ENCODE results near the gene SCAMP3.

SCAMP3 gene

DNA sequence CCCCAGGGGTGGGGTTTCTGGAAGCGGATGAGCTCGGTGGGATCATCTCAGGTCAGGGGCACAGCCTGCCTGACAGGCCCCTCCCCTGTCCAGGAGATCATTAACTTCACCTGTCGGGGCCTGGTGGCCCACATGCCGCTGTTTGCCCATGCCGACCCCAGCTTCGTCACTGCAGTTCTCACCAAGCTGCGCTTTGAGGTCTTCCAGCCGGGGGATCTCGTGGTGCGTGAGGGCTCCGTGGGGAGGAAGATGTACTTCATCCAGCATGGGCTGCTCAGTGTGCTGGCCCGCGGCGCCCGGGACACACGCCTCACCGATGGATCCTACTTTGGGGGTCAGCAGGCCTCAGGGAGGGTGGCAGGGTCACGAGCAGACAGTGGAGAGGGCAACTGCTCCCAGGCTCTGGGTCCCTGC, 23.5 kb upstream of the SCAMP3 start:
- in situ Hi-C loops (cut with HindIII; ENCODE audit: low sequenced_read_pairs): no loop called here

DNA sequence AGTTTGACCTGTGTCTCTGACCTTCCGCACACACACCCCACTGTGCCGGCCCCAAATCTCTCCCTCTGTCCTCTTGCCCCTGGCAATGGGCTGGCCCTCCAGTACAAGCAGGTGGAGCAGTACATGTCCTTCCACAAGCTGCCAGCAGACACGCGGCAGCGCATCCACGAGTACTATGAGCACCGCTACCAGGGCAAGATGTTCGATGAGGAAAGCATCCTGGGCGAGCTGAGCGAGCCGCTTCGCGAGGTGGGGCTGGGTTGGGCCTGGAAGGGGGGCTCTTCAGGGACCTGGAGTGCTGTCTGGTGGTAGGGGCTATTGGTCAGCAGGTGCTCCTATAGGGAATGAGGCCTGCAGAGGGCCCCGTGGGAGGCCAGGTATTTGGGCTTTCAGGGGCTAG, 22.9 kb upstream of the SCAMP3 start:
- in situ Hi-C loops (cut with HindIII; ENCODE audit: low sequenced_read_pairs): no loop called here

DNA sequence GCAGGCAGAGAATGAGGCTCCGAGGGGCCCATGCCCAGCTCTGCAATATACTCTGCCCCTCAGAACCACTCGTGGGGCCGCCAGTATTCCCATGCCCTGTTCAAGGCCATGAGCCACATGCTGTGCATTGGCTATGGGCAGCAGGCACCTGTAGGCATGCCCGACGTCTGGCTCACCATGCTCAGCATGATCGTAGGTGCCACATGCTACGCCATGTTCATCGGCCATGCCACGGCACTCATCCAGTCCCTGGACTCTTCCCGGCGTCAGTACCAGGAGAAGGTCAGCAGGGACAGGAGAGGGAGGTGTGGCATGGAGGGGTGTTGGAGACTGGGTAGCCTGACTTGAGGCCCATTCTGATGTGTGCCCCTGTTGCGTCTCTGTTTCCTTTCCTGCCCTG, 22.3 kb upstream of the SCAMP3 start:
- in situ Hi-C loops (cut with HindIII; ENCODE audit: low sequenced_read_pairs): no loop called here

DNA sequence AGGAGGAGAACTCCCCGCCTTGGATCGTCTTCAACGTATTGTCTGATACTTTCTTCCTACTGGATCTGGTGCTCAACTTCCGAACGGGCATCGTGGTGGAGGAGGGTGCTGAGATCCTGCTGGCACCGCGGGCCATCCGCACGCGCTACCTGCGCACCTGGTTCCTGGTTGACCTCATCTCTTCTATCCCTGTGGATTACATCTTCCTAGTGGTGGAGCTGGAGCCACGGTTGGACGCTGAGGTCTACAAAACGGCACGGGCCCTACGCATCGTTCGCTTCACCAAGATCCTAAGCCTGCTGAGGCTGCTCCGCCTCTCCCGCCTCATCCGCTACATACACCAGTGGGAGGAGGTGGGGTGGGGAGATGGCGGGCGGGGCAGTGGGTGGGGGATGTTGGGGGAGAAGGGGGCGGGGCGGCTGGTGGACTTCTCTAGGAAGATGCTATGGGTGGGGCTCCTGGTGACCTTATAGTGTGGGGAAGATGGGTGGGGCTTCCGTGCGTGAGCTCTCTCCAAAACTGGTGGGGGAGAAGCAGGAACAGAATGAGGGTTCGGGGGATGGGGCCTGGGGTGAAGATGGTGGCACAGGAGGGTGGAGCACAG, 20.4 kb upstream of the SCAMP3 start:
- in situ Hi-C loops (cut with HindIII; ENCODE audit: low sequenced_read_pairs): no loop called here

DNA sequence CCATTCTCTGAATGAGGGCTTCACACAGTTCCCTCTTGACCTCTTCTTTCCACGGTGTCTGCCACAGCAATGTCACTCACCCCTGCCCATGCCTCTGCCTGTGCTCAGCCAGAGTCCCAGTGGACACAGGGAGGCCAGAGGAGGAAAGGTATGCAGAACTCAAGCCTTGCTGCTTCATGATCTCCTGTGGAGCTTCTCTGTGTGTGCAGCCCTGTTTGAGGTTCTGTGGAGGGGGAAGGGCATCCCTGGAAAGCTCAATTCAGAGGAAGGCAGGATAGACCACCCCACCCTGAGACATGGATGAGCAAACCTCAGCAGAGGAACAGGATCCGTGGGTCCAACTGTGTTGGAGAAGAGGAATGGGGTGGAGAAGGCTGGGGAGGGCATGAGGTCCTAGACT, 17.1 kb upstream of the SCAMP3 start:
- in situ Hi-C loops (cut with HindIII; ENCODE audit: low sequenced_read_pairs): no loop called here

DNA sequence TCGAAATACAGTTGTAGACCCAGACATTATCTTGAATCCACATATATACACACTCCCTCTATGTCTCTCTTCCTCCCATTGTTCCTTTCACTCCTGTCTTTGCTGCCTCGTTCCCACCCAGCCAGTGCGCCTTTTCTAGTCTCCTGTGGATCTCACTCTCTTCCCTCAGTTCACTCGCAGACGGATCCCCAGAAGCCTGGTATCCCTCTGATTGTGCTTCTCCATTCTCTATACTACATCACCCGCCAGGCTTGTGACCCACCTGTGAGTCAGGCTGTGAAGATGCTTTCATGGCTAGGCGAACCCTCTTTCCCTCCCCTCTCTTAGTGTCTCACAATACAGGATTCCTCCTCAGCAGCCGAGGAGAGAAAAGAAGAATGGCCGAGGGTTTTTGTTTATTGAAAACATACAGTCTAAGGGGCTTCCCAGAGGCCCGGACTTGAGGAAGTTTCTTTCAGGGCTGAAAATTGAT, 16.6 kb upstream of the SCAMP3 start:
- in situ Hi-C loops (cut with HindIII; ENCODE audit: low sequenced_read_pairs): no loop called here

DNA sequence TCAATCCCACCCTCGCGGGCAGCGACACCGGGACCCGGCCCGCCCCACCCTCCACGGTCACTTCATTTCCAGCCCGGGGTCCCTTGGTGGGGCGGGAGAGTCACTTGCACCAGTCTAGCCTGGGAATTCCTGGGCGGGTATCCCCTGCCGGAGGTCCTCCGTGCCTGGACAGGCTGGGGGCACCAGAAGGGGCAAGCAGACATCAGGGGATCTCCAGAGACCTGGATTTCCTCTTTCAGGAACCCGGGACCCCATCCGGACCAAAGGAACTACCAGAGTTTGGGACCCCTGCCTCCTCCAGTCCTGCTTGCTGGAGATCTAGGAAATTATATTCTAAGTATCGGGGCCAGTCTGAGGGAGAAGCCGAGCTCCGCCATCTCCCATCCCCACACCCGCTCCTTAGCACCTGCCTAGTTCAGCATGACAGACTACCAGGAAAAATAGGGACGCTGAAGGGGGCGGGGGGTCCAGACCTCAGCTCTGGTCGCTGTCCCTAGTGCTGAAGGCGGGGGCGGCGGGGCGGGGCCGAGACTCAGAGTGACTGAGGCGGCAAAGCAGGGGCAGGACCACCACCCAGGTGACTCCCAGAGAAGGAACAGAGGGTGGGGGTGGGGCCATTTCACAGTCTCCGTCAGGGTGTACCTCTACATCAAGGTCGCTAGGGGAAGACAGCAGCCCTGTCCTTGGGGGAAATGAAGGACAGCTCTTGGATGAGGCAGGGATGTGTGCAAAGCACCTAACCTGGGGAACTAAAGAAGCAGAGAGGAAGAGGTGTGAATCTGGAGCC, 15.9 kb upstream of the SCAMP3 start:
- in situ Hi-C loops (cut with HindIII; ENCODE audit: low sequenced_read_pairs): no loop called here

DNA sequence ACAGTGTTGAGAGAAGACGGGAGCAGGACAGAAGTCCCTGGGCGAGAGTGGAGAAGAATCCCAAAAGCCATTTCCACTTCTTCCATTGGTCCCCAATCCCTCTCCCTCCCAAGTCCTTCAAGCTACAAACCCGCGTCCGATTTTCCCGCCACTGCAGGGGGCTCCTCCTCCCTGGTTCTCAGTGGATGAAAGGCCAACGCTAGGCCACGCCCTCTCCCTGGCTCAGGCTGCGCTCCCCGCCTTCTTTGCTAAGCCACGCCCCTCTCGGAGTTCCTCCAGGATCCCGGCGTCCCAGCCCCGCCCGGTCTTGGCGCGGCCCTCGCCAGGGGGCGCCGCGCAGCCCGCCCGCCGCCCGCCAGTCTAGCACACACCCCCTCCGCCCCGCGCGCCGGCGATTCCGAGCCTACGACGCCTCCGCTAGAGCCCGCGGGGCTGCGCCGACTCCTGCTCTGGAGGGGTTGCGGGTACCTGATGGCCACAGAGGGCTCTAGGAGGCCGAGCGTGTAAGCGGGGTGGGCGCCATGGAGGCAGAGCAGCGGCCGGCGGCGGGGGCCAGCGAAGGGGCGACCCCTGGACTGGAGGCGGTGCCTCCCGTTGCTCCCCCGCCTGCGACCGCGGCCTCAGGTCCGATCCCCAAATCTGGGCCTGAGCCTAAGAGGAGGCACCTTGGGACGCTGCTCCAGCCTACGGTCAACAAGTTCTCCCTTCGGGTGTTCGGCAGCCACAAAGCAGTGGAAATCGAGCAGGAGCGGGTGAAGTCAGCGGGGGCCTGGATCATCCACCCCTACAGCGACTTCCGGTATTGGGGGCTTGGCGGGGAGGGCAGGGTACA, 15.1 kb upstream of the SCAMP3 start, which contains the start of gene HCN3:
HCN3 (plus strand) TSS at position 394 of the 832 bp plus-strand sequence; CDS start at position 522, 128 bp downstream.
- in situ Hi-C loops (cut with HindIII; ENCODE audit: low sequenced_read_pairs): no loop called here

DNA sequence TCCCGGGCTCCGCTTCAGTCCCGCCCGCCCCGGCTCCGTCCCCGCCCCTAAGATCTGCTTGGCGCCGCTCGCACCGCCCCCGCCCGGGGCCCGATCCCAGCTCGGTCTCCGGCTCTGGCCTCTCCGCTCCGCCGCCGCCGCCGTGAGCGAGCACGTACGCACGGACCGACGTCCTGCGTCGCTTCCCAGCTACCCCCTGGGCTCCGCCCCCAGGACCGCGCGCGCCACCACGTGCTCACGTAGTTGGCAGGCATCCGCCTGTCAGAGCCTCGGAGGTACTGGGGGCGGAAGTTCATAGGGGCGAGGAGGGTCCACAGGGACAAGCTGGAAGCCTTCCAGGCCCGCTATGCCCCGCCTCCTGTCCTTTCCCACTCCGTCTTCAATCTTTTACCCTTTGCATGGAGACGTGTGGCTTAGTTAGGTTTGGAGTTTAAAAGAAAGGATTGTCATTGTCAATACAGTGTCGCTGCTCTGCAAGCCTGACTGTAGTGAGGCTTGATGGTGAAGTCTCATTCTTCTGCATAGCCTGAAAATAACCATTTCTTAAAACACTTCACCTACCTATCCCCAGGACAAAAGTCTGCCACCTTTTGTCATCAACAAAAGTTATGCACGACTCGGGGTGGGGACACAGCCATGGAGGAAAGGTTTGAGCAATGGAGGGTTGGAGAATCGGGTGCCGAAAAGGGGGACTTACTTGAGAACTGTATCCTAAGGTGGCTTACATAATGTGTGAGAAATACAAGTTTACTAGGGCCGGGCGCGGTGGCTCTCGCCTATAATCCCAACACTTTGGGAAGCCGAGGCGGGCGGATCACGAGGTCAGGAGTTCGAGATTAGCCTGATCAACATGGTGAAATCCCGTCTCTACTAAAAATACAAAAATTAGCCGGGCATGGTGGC, 11.4 kb upstream of the SCAMP3 start, which contains the start of gene CLK2:
CLK2 (minus strand) TSS at position 162 of the 903 bp plus-strand sequence. CDS start 2,527 bp downstream, outside the sequence.
- in situ Hi-C loops (cut with HindIII; ENCODE audit: low sequenced_read_pairs): loop anchor here (5.0 kb wide), 1 partner anchor 64 kb away; no protein-coding TSS in a partner anchor

DNA sequence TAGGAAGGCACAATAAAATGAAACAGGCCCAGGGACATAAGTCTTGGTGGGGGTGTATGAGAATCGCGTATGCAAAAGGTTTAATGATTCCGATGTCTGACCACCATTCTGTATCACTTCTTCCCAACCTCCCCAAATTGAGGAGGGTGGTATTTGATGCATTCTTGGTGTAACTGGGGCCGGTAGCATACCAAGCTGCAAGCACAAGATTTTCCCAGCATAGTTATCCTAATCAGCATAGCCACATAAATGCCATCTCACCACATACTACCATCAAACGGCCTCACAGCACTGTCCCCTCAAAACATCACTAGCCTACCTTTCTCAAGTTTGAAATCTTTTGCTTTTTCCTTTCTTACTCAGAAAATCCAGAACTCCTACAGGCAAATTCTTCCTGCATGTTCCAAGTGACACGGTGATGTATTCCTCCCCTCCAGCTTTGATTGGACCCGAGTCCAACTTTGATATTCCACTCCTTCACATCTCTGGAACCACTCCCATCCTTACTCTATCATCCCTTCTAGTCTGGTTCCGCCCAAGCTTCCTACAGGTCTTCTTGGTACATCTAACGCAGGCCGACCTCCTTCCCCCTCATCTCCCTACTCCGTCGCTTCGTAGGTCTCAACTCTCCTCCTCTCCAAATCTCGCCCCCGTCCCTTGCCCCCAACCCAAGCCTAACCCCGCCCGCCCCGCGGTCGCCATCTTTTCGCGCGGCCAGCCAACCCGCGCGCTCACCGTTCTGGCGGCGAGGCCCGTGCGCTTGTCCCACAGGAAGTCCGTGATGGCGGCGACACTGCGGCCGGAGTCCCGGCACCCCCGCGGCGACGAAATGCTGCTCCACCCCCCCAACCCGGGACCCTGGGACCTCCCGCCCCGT, 10.5 kb upstream of the SCAMP3 start:
- in situ Hi-C loops (cut with HindIII; ENCODE audit: low sequenced_read_pairs): loop anchor here (5.0 kb wide), 1 partner anchor 65 kb away; no protein-coding TSS in a partner anchor

DNA sequence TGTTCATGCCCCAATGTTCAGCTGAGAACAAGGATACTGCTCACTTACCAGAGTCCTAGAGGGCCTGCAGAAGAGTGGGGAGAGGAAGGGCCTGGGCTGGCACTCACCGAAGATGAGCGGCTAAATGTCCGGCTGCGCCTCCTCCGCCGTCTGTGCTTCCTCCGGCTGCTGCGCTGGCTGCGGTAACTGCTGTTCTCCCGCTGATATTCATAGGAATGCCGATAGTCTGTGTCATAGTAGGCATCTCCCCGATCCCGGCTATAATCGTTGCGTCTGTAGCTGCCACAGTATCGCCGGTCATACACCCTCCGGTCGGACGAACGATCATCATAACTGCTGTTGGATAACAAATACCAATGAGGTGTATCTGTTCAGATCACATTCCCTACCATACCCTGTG, 7.2 kb upstream of the SCAMP3 start:
- in situ Hi-C loops (cut with HindIII; ENCODE audit: low sequenced_read_pairs): no loop called here

DNA sequence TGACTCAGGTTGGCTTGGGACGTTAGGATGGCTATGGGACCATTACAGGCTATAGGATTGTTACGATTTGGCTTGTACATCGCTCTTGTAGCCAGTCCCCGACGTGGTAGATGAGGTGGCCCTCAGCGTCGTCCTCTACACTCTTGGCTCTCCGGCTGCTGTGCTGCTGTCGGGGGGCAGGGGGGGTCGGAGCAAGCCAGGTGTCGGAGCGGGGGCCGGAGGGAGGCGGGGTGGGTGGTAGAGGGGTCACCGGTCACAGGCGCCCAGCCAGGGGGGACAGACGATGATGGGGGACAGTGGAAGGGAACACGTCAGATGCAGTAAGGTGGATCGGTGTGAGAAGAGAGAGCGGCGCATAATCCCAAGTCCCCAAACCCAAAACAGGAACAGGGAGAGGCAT, 6.5 kb upstream of the SCAMP3 start:
- in situ Hi-C loops (cut with HindIII; ENCODE audit: low sequenced_read_pairs): no loop called here

DNA sequence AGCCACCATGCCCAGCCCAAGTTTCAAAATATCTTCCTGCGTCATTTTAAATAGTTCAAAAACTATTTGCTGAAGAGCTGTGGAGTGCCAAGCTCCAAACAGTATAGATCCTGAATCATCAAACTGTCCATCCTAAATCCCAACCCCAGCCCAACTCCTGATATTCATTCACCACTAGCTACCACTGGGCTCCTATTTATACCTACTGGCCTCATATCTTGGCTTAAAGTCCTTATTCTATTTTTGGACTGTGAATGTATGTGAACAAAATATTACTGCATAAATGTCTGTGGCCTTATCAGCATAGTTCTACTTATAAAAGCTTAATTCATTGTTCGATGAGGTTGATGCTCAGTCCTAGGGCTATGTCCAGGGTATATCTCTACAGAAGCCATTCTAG, 5.2 kb upstream of the SCAMP3 start:
- in situ Hi-C loops (cut with HindIII; ENCODE audit: low sequenced_read_pairs): no loop called here

DNA sequence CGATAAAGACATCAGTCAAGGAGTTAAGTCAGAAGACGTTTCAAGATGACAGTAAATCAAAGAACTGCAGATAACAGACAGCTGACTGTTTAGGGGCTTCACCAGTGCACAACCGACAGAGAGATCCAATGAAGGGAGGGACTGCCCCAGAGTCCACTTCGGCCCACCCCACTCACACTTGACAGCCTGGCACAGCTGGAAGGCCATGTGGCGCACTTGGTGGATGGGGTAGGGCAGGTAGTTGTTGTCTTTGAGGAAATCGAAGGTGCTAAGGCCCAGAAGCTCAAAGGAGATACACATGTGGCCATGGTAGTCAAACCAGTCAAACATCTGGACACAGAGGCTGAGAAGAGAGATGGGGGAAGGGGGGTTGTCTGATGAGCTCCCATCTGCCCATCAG, 4.4 kb upstream of the SCAMP3 start:
- in situ Hi-C loops (cut with HindIII; ENCODE audit: low sequenced_read_pairs): no loop called here

DNA sequence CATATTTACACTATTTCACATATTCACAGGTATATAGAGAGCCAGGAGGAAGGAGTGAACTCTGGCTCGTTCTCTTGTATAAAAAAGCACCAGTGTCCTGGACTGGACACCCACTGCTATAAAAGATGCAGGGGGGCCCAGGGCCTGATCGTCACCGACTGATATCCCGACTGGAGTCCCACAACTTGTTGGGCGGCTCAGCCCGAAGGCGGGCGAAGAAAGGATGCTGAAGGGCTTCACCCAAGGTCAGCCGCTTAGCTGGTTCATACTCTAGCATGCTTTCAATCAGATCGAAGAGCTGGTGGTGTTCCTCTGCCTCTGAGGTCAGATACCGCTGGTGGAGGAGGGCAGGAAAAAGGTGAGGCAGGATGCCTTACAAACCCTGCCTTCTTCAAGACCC, 907 bp upstream of the SCAMP3 start:
- in situ Hi-C loops (cut with HindIII; ENCODE audit: low sequenced_read_pairs): no loop called here

DNA sequence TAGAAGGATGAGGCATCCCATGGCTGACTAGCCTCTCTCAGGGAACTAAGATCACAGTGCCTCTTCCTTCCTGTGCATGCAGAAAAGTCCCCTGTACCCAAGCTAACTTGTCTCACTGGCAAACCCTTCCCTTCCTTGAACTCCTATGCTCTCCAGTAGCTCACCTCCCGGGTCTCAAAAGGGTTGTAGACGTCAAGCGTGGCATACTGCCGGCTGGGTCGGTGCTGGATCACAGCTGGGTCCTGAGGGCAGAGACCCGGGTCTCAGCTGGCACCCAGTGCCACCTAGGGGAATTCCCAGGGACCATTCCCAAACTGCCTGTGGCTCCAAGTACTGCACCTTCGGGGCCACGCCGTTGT, 688 bp downstream of the SCAMP3 start:
- in situ Hi-C loops (cut with HindIII; ENCODE audit: low sequenced_read_pairs): no loop called here

DNA sequence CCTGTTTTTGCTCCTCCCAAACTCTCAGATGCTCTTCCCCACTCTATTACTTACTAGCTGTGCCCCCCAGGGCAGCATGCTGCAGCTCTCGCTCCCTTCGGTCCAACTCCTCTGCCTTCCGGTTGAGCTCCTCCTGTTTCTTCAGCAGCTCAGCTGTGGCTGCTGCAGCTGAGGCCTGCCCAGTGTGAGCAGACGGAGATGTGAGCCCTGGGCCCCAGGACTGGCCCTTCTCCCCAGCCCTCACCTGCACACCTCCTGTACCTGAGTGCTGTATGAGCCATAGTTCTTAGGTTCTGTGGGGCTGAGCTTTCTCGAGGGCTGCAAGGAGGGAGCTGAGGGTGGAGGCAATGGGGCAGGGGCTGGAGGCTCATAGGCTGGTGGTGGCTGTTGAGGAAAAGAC, 1.9 kb downstream of the SCAMP3 start:
- in situ Hi-C loops (cut with HindIII; ENCODE audit: low sequenced_read_pairs): no loop called here

DNA sequence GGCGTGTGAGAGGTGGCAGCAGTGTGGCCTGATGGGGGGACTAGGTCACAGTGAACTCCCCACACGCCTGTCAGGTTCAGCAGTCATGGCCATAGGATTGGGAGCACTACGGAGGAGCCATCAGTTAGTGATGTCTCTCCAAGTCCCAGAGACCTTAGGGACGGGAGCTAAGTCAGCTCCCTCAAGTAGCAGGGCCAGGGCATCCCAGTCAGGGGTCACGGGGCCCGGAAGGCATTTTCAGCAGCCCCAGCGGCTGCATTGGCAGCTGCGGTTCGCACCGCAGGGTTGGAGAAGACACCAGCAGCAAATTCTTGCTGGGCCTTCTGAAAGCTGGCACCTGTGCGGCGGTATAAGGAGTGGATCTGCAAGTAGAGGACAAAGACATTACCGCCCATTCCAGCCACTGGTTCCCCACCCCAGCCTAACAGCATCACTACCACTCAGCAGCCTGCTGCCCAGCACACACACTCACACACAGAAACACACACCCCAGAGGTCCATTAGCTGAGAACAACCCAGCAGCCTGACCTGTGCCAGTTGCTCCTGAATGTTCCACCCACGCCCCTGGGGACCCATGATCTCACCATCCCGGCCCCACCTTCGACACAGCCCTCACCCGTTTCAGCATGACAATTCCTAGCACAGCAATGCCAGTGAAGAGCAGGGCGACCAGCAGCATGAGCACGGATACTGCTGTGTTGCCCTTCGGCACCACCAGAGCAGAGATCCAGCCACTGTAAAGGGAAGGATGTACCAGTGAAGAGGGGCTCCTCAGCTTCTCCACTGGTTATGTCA, 5.9 kb downstream of the SCAMP3 start:
- in situ Hi-C loops (cut with HindIII; ENCODE audit: low sequenced_read_pairs): no loop called here
